ENCODE data around the gene DPYD. TPM values are rescaled to one million over a fixed set of nuclear protein-coding genes. Genes with fewer than 3 reads are reported as not detected.

The DPYD gene
- total and polyA plus RNA-seq, 9 of the 15 experiments (the other 6 are each of a cell fraction or from before 2014, with no cell fraction given) = 0.03 to 0.25 (median 0.08) TPM; not detected in 2

- TF ChIP-seq, protein P1, sequence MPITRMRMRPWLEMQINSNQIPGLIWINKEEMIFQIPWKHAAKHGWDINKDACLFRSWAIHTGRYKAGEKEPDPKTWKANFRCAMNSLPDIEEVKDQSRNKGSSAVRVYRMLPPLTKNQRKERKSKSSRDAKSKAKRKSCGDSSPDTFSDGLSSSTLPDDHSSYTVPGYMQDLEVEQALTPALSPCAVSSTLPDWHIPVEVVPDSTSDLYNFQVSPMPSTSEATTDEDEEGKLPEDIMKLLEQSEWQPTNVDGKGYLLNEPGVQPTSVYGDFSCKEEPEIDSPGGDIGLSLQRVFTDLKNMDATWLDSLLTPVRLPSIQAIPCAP (CRISPR knock-in tag; IDR thresholded peaks at IDR 0.05; ENCODE audit: borderline replicate concordance) = no peak
- no peak for TF ChIP-seq KLF16 (IDR thresholded peaks at IDR 0.05)
- TF ChIP-seq HIVEP1 (CRISPR knock-in tag; IDR thresholded peaks at IDR 0.05) = no peak
Measured at GRCh38 chr1:97563926-97564325, 356.9 kb downstream of the DPYD start (continued).

GRCh38 chr1:97562081-97562480, 358.8 kb downstream of the DPYD start:
- in situ Hi-C loops (cut with MboI) = no loop called here

More at GRCh38 chr1:97562081-97562480, 358.8 kb downstream of the DPYD start:
- Histone ChIP-seq H3K9me1 (ENCODE audit: control insufficient read depth, insufficient read depth, low read length) (no peaks in the 10 kb centered on the region), H3K9ac (ENCODE audit: insufficient read depth in 1 of 2, low read depth in 2 of 2, low read length in 2 of 2) (no peak overlapping the region), H3K27me3 (ENCODE audit: control insufficient read depth in 2 of 2, insufficient read depth in 2 of 2, low read length in 2 of 2) (no peaks in the 10 kb centered on the region), H2AFZ (ENCODE audit: low read depth, low read length) (no peak overlapping the region), H3K4me1 (replicated peaks in 1 of 2; ENCODE audit: control insufficient read depth in 2 of 2, insufficient read depth in 2 of 2, low read length in 2 of 2) (no peaks in the 10 kb centered on the region), H3K79me2 (ENCODE audit: control insufficient read depth, insufficient read depth, low read length) (no peaks in the 10 kb centered on the region), H3K4me3 (no peak overlapping the region), H3K27ac (ENCODE audit: extremely low read depth, low read depth, low read length) (no peak overlapping the region), H3K36me3 (ENCODE audit: control insufficient read depth, insufficient read depth, low read length) (no peaks in the 10 kb centered on the region), H3K9me3 (replicated peaks; ENCODE audit: control insufficient read depth, insufficient read depth, low read depth, low read length) (no peaks in the 10 kb centered on the region), H3K4me2 (ENCODE audit: insufficient read depth, low read length) (no peak overlapping the region), H4K20me1 (replicated peaks; ENCODE audit: control insufficient read depth, insufficient read depth, low read length) (no peaks in the 10 kb centered on the region)
- no peak for TF ChIP-seq SP1 (CRISPR knock-in tag; IDR thresholded peaks at IDR 0.05)
- TF ChIP-seq, protein P2, sequence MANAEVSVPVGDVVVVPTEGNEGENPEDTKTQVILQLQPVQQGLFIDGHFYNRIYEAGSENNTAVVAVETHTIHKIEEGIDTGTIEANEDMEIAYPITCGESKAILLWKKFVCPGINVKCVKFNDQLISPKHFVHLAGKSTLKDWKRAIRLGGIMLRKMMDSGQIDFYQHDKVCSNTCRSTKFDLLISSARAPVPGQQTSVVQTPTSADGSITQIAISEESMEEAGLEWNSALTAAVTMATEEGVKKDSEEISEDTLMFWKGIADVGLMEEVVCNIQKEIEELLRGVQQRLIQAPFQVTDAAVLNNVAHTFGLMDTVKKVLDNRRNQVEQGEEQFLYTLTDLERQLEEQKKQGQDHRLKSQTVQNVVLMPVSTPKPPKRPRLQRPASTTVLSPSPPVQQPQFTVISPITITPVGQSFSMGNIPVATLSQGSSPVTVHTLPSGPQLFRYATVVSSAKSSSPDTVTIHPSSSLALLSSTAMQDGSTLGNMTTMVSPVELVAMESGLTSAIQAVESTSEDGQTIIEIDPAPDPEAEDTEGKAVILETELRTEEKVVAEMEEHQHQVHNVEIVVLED (CRISPR knock-in tag; IDR thresholded peaks at IDR 0.05) = no peak
- no peak for TF ChIP-seq E2F3 (CRISPR knock-in tag; IDR thresholded peaks at IDR 0.05)
- TF ChIP-seq YY1 (IDR thresholded peaks at IDR 0.05; ENCODE audit: borderline replicate concordance in 1 of 3, control insufficient read depth in 1 of 3, extremely low read depth in 1 of 3, insufficient read depth in 3 of 3, insufficient read length in 1 of 3, insufficient replicate concordance in 2 of 3, low read depth in 1 of 3, low read length in 2 of 3) = no peak
- no peak for TF ChIP-seq ILF3 (IDR thresholded peaks at IDR 0.05; ENCODE audit: borderline replicate concordance)
- no peak for TF ChIP-seq FOXK1 (CRISPR knock-in tag; IDR thresholded peaks at IDR 0.05; ENCODE audit: borderline replicate concordance)
- TF ChIP-seq HDAC1 (IDR thresholded peaks at IDR 0.05) = no peak
- TF ChIP-seq SRF (CRISPR knock-in tag; IDR thresholded peaks at IDR 0.05) = no peak
- TF ChIP-seq PREB (CRISPR knock-in tag; IDR thresholded peaks at IDR 0.05) = no peak
- TF ChIP-seq TSC22D4 (tag; IDR thresholded peaks at IDR 0.05) = no peak
- no peak for TF ChIP-seq HLTF (IDR thresholded peaks at IDR 0.05)
- TF ChIP-seq SOX6 (IDR thresholded peaks at IDR 0.05) = no peak
- no peak for TF ChIP-seq ZNF668 (CRISPR knock-in tag; IDR thresholded peaks at IDR 0.05)
- no peak for TF ChIP-seq ZNF12 (CRISPR knock-in tag; IDR thresholded peaks at IDR 0.05)
- TF ChIP-seq KDM5B (IDR thresholded peaks at IDR 0.05; ENCODE audit: insufficient replicate concordance, low read depth, low read length) = no peak
- TF ChIP-seq POLR3A (IDR thresholded peaks at IDR 0.05; ENCODE audit: borderline replicate concordance, extremely low read depth, insufficient read depth, insufficient read length) = no peak
- no TSS peak for BruUV-seq (replicated peaks)
- FAIRE-seq = no peak
- no peak for DNase-seq (ENCODE audit: extremely low read depth in 1 of 4, low spot score in 3 of 4)
- intact Hi-C loops (cut with micrococcal nuclease) = no loop called here
- ATAC-seq = no peak
- CTCF ChIA-PET (ENCODE audit: low intra/inter-chr PET ratio) = interaction anchor here (0.6 kb wide), 1 partner anchor 201 kb away, joined by 3 read pairs; no protein-coding TSS in a partner anchor
- POLR2A ChIA-PET = no interaction called here
